GM12872 (cell line): Measurements from ENCODE around the gene MT4.
A peak's percentile ranks its signal among the peaks of the same experiment; 100 is the strongest.

ENCODE experiments used
- CTCF ChIP-seq: IDR thresholded peaks from 3 replicates; pipeline ENCODE4 v1.5.1; 2011; ENCODE audit warnings: low read depth, mild to moderate bottlenecking, low read length, moderate library complexity; ENCODE audit not compliant: insufficient read depth

Gene MT4

GRCh38 chr16:56560447-56560846 is 4.4 kb upstream of the MT4 start:
- TF ChIP-seq CTCF = no peak

GRCh38 chr16:56561126-56561525 is 3.7 kb upstream of the MT4 start:
- no peak for TF ChIP-seq CTCF

- no peak for TF ChIP-seq CTCF
These were observed 5.1 kb downstream of the MT4 start for GRCh38 chr16:56569971-56570370.

- TF ChIP-seq CTCF = no peak
These were observed 6.7 kb downstream of the MT4 start for GRCh38 chr16:56571525-56571924.

- no peak for TF ChIP-seq CTCF
These were observed 9.8 kb downstream of the MT4 start for GRCh38 chr16:56574625-56575024.

GRCh38 chr16:56576585-56577299 is 11.9 kb downstream of the MT4 start:
- peak; percentile 93 for TF ChIP-seq CTCF

- TF ChIP-seq CTCF = no peak
These were observed 12.4 kb downstream of the MT4 start for GRCh38 chr16:56577300-56577625.
